ENCODE results near the gene THBS4.

GRCh38 chr5:79990598-79991507 is 44.3 kb upstream of the THBS4 start, which contains the start of gene MTX3:
- TF ChIP-seq EZH2 (IDR thresholded peaks at IDR 0.05; ENCODE audit: insufficient read depth, poor library complexity, severe bottlenecking), result no peak
- TF ChIP-seq EZH2phosphoT487 (IDR thresholded peaks at IDR 0.05; ENCODE audit: insufficient read depth, low read depth), result no peak
